ENCODE data around the gene IGF1R. TPM values are rescaled to one million over a fixed set of nuclear protein-coding genes. Genes with fewer than 3 reads are reported as not detected.
A peak's percentile ranks its signal among the peaks of the same experiment; 100 is the strongest.

IGF1R gene
- total and polyA plus RNA-seq, 2 of the 13 experiments (the other 11 are each of a cell fraction or from before 2014, with no cell fraction given) = 15.9 to 18.4 TPM

DNA sequence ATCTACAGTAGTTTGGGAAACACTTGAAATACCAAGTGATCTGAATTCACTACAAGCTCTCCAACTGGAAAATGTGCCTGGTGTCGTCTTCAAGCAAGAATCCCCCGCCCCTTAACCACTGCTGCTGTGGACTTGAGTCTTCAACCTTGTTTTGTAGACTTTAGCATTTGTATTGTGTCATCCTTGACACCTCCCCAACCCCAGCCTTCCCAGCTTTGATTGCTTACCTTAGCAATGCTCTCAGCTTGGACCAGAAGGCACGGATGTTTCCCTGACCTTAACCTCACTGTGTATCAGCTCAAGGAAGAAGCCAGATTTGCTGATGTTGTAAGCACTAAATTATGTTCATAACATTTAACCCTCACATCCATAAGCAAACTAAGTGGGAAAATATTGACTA lies 146.4 kb downstream of the IGF1R start (continued):
- TF ChIP-seq, protein P1, sequence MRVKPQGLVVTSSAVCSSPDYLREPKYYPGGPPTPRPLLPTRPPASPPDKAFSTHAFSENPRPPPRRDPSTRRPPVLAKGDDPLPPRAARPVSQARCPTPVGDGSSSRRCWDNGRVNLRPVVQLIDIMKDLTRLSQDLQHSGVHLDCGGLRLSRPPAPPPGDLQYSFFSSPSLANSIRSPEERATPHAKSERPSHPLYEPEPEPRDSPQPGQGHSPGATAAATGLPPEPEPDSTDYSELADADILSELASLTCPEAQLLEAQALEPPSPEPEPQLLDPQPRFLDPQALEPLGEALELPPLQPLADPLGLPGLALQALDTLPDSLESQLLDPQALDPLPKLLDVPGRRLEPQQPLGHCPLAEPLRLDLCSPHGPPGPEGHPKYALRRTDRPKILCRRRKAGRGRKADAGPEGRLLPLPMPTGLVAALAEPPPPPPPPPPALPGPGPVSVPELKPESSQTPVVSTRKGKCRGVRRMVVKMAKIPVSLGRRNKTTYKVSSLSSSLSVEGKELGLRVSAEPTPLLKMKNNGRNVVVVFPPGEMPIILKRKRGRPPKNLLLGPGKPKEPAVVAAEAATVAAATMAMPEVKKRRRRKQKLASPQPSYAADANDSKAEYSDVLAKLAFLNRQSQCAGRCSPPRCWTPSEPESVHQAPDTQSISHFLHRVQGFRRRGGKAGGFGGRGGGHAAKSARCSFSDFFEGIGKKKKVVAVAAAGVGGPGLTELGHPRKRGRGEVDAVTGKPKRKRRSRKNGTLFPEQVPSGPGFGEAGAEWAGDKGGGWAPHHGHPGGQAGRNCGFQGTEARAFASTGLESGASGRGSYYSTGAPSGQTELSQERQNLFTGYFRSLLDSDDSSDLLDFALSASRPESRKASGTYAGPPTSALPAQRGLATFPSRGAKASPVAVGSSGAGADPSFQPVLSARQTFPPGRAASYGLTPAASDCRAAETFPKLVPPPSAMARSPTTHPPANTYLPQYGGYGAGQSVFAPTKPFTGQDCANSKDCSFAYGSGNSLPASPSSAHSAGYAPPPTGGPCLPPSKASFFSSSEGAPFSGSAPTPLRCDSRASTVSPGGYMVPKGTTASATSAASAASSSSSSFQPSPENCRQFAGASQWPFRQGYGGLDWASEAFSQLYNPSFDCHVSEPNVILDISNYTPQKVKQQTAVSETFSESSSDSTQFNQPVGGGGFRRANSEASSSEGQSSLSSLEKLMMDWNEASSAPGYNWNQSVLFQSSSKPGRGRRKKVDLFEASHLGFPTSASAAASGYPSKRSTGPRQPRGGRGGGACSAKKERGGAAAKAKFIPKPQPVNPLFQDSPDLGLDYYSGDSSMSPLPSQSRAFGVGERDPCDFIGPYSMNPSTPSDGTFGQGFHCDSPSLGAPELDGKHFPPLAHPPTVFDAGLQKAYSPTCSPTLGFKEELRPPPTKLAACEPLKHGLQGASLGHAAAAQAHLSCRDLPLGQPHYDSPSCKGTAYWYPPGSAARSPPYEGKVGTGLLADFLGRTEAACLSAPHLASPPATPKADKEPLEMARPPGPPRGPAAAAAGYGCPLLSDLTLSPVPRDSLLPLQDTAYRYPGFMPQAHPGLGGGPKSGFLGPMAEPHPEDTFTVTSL (CRISPR knock-in tag; IDR thresholded peaks at IDR 0.05; ENCODE audit: borderline replicate concordance) = no peak
- TF ChIP-seq, protein P2, sequence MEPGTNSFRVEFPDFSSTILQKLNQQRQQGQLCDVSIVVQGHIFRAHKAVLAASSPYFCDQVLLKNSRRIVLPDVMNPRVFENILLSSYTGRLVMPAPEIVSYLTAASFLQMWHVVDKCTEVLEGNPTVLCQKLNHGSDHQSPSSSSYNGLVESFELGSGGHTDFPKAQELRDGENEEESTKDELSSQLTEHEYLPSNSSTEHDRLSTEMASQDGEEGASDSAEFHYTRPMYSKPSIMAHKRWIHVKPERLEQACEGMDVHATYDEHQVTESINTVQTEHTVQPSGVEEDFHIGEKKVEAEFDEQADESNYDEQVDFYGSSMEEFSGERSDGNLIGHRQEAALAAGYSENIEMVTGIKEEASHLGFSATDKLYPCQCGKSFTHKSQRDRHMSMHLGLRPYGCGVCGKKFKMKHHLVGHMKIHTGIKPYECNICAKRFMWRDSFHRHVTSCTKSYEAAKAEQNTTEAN (CRISPR knock-in tag; conservative IDR thresholded peaks at IDR 0.05) = no peak
- TF ChIP-seq HNF4A (CRISPR knock-in tag; IDR thresholded peaks at IDR 0.05) (peak; percentile 73), MED1 (CRISPR knock-in tag; IDR thresholded peaks at IDR 0.05) (0 out of 2 replicates have a peak, but pooled peaks have one; percentile 12), ZNF30 (CRISPR knock-in tag; IDR thresholded peaks at IDR 0.05) (no peak), ZNF7 (CRISPR knock-in tag; IDR thresholded peaks at IDR 0.05) (no peak), TBX2 (CRISPR knock-in tag; IDR thresholded peaks at IDR 0.05; ENCODE audit: borderline replicate concordance) (peak; percentile 70; the same call in 1 of the 2 replicates), HES4 (CRISPR knock-in tag; IDR thresholded peaks at IDR 0.05; ENCODE audit: borderline replicate concordance) (no peak), FOSL2 (CRISPR knock-in tag; IDR thresholded peaks at IDR 0.05) (0 out of 2 replicates have a peak, but pooled peaks have one; percentile 23), GFI1 (CRISPR knock-in tag; IDR thresholded peaks at IDR 0.05; ENCODE audit: borderline replicate concordance) (peak; percentile 72; the same call in 1 of the 2 replicates), RXRA (CRISPR knock-in tag; IDR thresholded peaks at IDR 0.05) (peak; percentile 39; the same call in 1 of the 2 replicates), RXRB (CRISPR knock-in tag; IDR thresholded peaks at IDR 0.05; ENCODE audit: borderline replicate concordance) (0 out of 2 replicates have a peak, but pooled peaks have one; percentile 18), SALL1 (CRISPR knock-in tag; IDR thresholded peaks at IDR 0.05) (peak; percentile 47; the same call in 1 of the 2 replicates), ZFAT (CRISPR knock-in tag; conservative IDR thresholded peaks at IDR 0.05) (no peak), HNRNPLL (IDR thresholded peaks at IDR 0.05; ENCODE audit: low read depth, low read length, poor library complexity, severe bottlenecking) (no peak)
- TF ChIP-seq, protein P3, sequence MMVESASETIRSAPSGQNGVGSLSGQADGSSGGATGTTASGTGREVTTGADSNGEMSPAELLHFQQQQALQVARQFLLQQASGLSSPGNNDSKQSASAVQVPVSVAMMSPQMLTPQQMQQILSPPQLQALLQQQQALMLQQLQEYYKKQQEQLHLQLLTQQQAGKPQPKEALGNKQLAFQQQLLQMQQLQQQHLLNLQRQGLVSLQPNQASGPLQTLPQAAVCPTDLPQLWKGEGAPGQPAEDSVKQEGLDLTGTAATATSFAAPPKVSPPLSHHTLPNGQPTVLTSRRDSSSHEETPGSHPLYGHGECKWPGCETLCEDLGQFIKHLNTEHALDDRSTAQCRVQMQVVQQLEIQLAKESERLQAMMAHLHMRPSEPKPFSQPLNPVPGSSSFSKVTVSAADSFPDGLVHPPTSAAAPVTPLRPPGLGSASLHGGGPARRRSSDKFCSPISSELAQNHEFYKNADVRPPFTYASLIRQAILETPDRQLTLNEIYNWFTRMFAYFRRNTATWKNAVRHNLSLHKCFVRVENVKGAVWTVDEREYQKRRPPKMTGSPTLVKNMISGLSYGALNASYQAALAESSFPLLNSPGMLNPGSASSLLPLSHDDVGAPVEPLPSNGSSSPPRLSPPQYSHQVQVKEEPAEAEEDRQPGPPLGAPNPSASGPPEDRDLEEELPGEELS (CRISPR knock-in tag; IDR thresholded peaks at IDR 0.05) = peak; percentile 46; the same call in 1 of the 2 replicates
- TF ChIP-seq, protein P4, sequence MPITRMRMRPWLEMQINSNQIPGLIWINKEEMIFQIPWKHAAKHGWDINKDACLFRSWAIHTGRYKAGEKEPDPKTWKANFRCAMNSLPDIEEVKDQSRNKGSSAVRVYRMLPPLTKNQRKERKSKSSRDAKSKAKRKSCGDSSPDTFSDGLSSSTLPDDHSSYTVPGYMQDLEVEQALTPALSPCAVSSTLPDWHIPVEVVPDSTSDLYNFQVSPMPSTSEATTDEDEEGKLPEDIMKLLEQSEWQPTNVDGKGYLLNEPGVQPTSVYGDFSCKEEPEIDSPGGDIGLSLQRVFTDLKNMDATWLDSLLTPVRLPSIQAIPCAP (CRISPR knock-in tag; IDR thresholded peaks at IDR 0.05; ENCODE audit: low read depth) = no peak
- TF ChIP-seq, protein P5, sequence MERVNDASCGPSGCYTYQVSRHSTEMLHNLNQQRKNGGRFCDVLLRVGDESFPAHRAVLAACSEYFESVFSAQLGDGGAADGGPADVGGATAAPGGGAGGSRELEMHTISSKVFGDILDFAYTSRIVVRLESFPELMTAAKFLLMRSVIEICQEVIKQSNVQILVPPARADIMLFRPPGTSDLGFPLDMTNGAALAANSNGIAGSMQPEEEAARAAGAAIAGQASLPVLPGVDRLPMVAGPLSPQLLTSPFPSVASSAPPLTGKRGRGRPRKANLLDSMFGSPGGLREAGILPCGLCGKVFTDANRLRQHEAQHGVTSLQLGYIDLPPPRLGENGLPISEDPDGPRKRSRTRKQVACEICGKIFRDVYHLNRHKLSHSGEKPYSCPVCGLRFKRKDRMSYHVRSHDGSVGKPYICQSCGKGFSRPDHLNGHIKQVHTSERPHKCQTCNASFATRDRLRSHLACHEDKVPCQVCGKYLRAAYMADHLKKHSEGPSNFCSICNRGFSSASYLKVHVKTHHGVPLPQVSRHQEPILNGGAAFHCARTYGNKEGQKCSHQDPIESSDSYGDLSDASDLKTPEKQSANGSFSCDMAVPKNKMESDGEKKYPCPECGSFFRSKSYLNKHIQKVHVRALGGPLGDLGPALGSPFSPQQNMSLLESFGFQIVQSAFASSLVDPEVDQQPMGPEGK (CRISPR knock-in tag; IDR thresholded peaks at IDR 0.05) = 0 out of 2 replicates have a peak, but pooled peaks have one; percentile 20
